Diencephalon (tissue), 1 donor: ENCODE data around the gene OR2AT4. TPM values are rescaled to one million over a fixed set of nuclear protein-coding genes. Genes with fewer than 3 reads are reported as not detected.

Experiments
- total RNA-seq: library from RNA; depleted of rRNA; stranded (reverse); fragments of >200 nt; gene quantifications from one replicate; pipeline ENCODE4 v1.2.3, GENCODE V29; 2014

Gene OR2AT4
- total RNA-seq, result not detected

DNA sequence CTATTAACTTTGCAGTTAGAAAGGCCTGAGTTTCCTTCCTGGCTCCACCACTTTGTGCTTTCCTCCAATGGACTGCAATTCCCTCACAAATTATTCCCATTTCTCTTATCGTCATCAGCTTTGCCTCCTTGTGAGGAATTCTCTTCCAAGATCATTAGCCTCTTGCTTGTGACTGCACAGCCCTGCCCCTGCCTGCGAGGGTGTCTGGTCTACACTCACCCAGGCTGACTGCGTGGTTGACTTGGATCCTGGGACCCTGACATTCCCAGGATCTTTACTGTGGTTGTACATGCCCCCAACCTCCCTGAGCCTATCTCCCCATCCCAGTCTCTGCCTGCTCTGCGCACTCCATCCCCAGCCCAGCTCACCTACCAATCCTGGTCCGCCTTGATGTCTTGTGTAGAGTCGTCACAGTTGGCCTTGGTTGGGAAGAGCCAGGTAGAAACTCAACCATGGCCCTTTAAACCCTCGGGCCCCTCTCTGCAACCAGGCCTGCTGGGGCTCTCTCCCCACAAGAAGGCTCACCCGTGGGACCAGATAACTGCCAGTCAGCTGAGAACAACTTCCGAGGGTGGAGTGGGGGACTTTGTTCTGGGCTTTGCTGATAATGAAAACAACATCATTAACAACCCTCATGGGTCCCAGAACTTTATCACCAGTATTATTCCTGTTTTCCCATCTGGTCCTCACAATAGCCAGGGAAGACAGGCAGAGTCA is at the start of gene OR2AT4:
OR2AT4 (minus strand) TSS at position 421 of the 717 bp plus-strand sequence.

Other genes with a start within 250 kb of the OR2AT4 start
- 12.7 TPM for gene XRRA1, start 147.8 kb downstream of the OR2AT4 start, total RNA-seq
- 62.5 TPM for gene SPCS2, start 147.6 kb downstream of the OR2AT4 start, total RNA-seq
- 23.3 TPM for gene NEU3, start 107.9 kb downstream of the OR2AT4 start, total RNA-seq
- 18.0 TPM for gene SLCO2B1, start 54.2 kb upstream of the OR2AT4 start, total RNA-seq
- 0.46 TPM for gene TPBGL, start 143.9 kb upstream of the OR2AT4 start, total RNA-seq